K562 (cell line): ENCODE measurements around the gene KCNT1. TPM values are rescaled to one million over a fixed set of nuclear protein-coding genes. Genes with fewer than 3 reads are reported as not detected.

Experiments used
- ATAC-seq: fragments of 200-7000 bp; cut with Tn5 transposase; 3 replicates; pipeline ENCODE4 v1.9.1; 2020; ENCODE audit warnings: moderate library complexity
- BruUV-seq: library from RNA; stranded (reverse); fragments of 400-500 nt; replicated peaks from 2 replicates; lab custom pipeline; 2021; lab: Mats Ljungman, UMichigan
- CTCF ChIA-PET: fragments of 300-600 bp; formaldehyde crosslinking; extraction: SDS; loops from one replicate; lab custom pipeline; 2021; ENCODE audit warnings: low intra/inter-chr PET ratio; lab: Yijun Ruan, JAX
- POLR2A ChIA-PET: fragments of 300-600, 350-650 bp; sonication (Branson Sonifier 250); formaldehyde crosslinking; extraction: SDS; loops from one replicate; lab custom pipeline; 2021; ENCODE audit warnings: antibody characterized with exemption, inconsistent platforms; lab: Yijun Ruan, JAX
- DNase-seq, 4 experiments: peaks; one replicate each; pipeline versions ENCODE4 v3.0.0 to v3.0.0-alpha.2; 2011 to 2018; ENCODE audit warnings: low spot score in 3 of 4, mixed read lengths in 3 of 4; ENCODE audit errors: extremely low read depth in 1 of 4
- FAIRE-seq: peaks from 2 replicates; lab custom pipeline; 2011; peaks lifted over from hg19 to GRCh38; lab: Jason Lieb, UNC
- H2AFZ ChIP-seq: 2 replicates; pipeline ENCODE4 v1.6.0; 2011; ENCODE audit warnings: low read depth, low read length, control low read depth, inconsistent platforms
- H3K27ac ChIP-seq: fragments of 200-600 bp; 3 replicates; pipeline ENCODE4 v1.8.0; 2011; ENCODE audit warnings: low read depth, mild to moderate bottlenecking, control low read depth, inconsistent platforms, low read length, moderate library complexity, mixed read lengths; ENCODE audit errors: extremely low read depth
- H3K27me3 ChIP-seq, 2 experiments: fragments of 300-600 bp in 1 of 2; 2 replicates in 1 of 2; 3 replicates in 1 of 2; pipeline versions ENCODE4 v1.6.0 to v1.8.0; 2011; ENCODE audit warnings: inconsistent platforms in 2 of 2, low read length in 2 of 2, mild to moderate bottlenecking in 1 of 2, mixed read lengths in 1 of 2, moderate library complexity in 1 of 2; ENCODE audit not compliant: control insufficient read depth in 2 of 2, insufficient read depth in 2 of 2
- H3K36me3 ChIP-seq: fragments of 300-600 bp; 3 replicates; pipeline ENCODE4 v1.8.0; 2011; ENCODE audit warnings: mild to moderate bottlenecking, low read length, inconsistent platforms; ENCODE audit not compliant: control insufficient read depth, insufficient read depth
- H3K4me1 ChIP-seq, 2 experiments: fragments of 200-600 bp in 1 of 2; replicated peaks in 1 of 2; 2 replicates in 1 of 2; 3 replicates in 1 of 2; pipeline versions ENCODE4 v1.5.1 to v1.8.0; 2011; ENCODE audit warnings: inconsistent platforms in 2 of 2, low read length in 2 of 2, mild to moderate bottlenecking in 1 of 2, mixed read lengths in 1 of 2, moderate library complexity in 1 of 2; ENCODE audit not compliant: control insufficient read depth in 2 of 2, insufficient read depth in 2 of 2
- H3K4me2 ChIP-seq: 2 replicates; pipeline ENCODE4 v1.6.1; 2011; ENCODE audit warnings: low read length, control low read depth, inconsistent platforms, mixed read lengths; ENCODE audit not compliant: insufficient read depth
- H3K4me3 ChIP-seq: fragments of 200-600 bp; sonication (generic), shearing (Covaris generic); 2 replicates; pipeline ENCODE4 v1.5.1; 2016; ENCODE audit warnings: control low read depth, inconsistent platforms
- H3K79me2 ChIP-seq: fragments of 200-600 bp; 3 replicates; pipeline ENCODE4 v1.8.0; 2011; ENCODE audit warnings: low read length, inconsistent platforms; ENCODE audit not compliant: control insufficient read depth, insufficient read depth
- H3K9ac ChIP-seq, 2 experiments: 2 replicates each; pipeline versions ENCODE4 v1.6.0 to v1.6.1; 2011; ENCODE audit warnings: low read depth in 2 of 2, low read length in 2 of 2, control low read depth in 1 of 2, inconsistent platforms in 1 of 2, mild to moderate bottlenecking in 1 of 2, mixed read lengths in 1 of 2; ENCODE audit not compliant: insufficient read depth in 1 of 2
- H3K9me1 ChIP-seq: one replicate; pipeline ENCODE4 v1.6.0; 2011; ENCODE audit warnings: inconsistent platforms, mild to moderate bottlenecking, low read length, moderate library complexity; ENCODE audit not compliant: control insufficient read depth, insufficient read depth
- H3K9me3 ChIP-seq: replicated peaks from 2 replicates; pipeline ENCODE4 v1.5.1; 2011; ENCODE audit warnings: low read depth, low read length, inconsistent platforms; ENCODE audit not compliant: control insufficient read depth, insufficient read depth
- H4K20me1 ChIP-seq: replicated peaks from 2 replicates; pipeline ENCODE4 v1.6.1; 2011; ENCODE audit warnings: low read length, inconsistent platforms, mixed read lengths; ENCODE audit not compliant: control insufficient read depth, insufficient read depth
- ARID4B ChIP-seq: sonication (generic); formaldehyde crosslinking; IDR thresholded peaks from 2 replicates; pipeline ENCODE4 v1.8.0; 2022; ENCODE audit warnings: mild to moderate bottlenecking, missing genetic modification reagents
- E4F1 ChIP-seq: fragments of 250-450 bp; sonication (Bioruptor Pico); IDR thresholded peaks from 2 replicates; pipeline ENCODE4 v1.5.0; 2021; ENCODE audit warnings: mild to moderate bottlenecking, borderline replicate concordance
- MIER1 ChIP-seq: fragments of 450-650 bp; IDR thresholded peaks from 2 replicates; pipeline ENCODE4 v1.6.1; 2016; ENCODE audit warnings: antibody characterized with exemption, mild to moderate bottlenecking, low read depth
- PHB2 ChIP-seq: fragments of 450-650 bp; IDR thresholded peaks from 2 replicates; pipeline ENCODE4 v1.6.1; 2017; ENCODE audit warnings: low read depth
- RBM22 ChIP-seq: fragments of 200-400 bp; formaldehyde crosslinking; IDR thresholded peaks from 2 replicates; pipeline ENCODE4 v1.6.1; 2018; ENCODE audit warnings: low read length, low read depth; ENCODE audit not compliant: poor library complexity, severe bottlenecking
- RNF2 ChIP-seq: sonication (generic); IDR thresholded peaks from 2 replicates; pipeline ENCODE4 v1.6.1; 2016
- SMARCE1 ChIP-seq: fragments of 450-650 bp; IDR thresholded peaks from 2 replicates; pipeline ENCODE4 v1.7.1; 2016; ENCODE audit warnings: mild to moderate bottlenecking
- TEAD4 ChIP-seq, 2 experiments: sonication (generic) in 1 of 2; formaldehyde crosslinking in 1 of 2; IDR thresholded peaks; 2 replicates each; pipeline versions ENCODE4 v1.6.1 to v1.8.0; 2012 to 2022; ENCODE audit warnings: borderline replicate concordance in 1 of 2, inconsistent platforms in 1 of 2, low read length in 1 of 2, mild to moderate bottlenecking in 1 of 2, missing genetic modification reagents in 1 of 2
- ZBTB7A ChIP-seq: IDR thresholded peaks from 2 replicates; pipeline ENCODE4 v1.6.1; 2011; ENCODE audit warnings: low read depth, mild to moderate bottlenecking, low read length, moderate library complexity, borderline replicate concordance; ENCODE audit not compliant: control insufficient read depth
- WGBS: fragments of 100-300 bp; shearing (Covaris generic); methylation state at CpG from one replicate; pipeline ENCODE4 v1.1.6; 2016; ENCODE audit warnings: low coverage, mixed read lengths; ENCODE audit not compliant: insufficient coverage; ENCODE audit errors: missing lambda C conversion rate; 5-methylcytosine and 5-hydroxymethylcytosine counted together
- in situ Hi-C: fragments of 300-500 bp; cut with MboI; formaldehyde crosslinking; loops from 4 replicates; pipeline ENCODE4 v1.15.0; 2018; ENCODE audit warnings: inconsistent platforms, mixed read lengths
- intact Hi-C: fragments of 100-400 bp; cut with micrococcal nuclease; formaldehyde crosslinking; loops from 2 replicates; pipeline ENCODE4 v1.14.2; 2022
- polyA plus RNA-seq, 8 experiments: library from polyadenylated mRNA; depleted of rRNA in 4 of 8; stranded (reverse) in 5 of 8; unstranded in 3 of 8; fragments of >200 nt; fragmentation: Nextera tagmentation in 2 of 8; fragmentation: Illumina TruSeq in 1 of 8; extraction: Ambion mirVana in 2 of 8; extraction: Trizol in 1 of 8; gene quantifications; 2 replicates each; pipeline versions ENCODE4 v1.2.1 to v1.2.3, GENCODE V29; 2011 to 2014; ENCODE audit warnings: inconsistent platforms in 1 of 8, missing spikeins in 1 of 8
- total RNA-seq, 7 experiments: library from RNA; depleted of rRNA in 6 of 7; stranded (reverse); fragments of >200 nt in 6 of 7; fragmentation: Illumina TruSeq in 2 of 7; extraction: Trizol in 2 of 7; gene quantifications; 2 replicates each; pipeline versions ENCODE4 v1.2.1 to v1.2.3, GENCODE V29; 2011 to 2021; ENCODE audit warnings: low replicate concordance in 1 of 7

The KCNT1 gene
- total and polyA plus RNA-seq, 9 of the 15 experiments (the other 6 are each of a cell fraction or from before 2014, with no cell fraction given): 0.05 TPM; not detected in 8

- TF ChIP-seq RBM22: no peak
- TF ChIP-seq MIER1: no peak; the same call in 1 of the 2 replicates
- TF ChIP-seq ZBTB7A: peak; percentile 90; the same call in 1 of the 2 replicates
Observed at GRCh38 chr9:135714242-135715055, 12.5 kb downstream of the KCNT1 start (continued).

- FAIRE-seq (no peak), ATAC-seq (no peak), DNase-seq (no peak)
- peaks cover 17 to 81% of the 10 kb centered on the region in 2 experiments; a peak in 4 of 5 replicates for H3K27me3 ChIP-seq
- ChIA-PET CTCF (no interaction called here), POLR2A (interaction anchor here (1.3 kb wide), 1 partner anchor 11 kb away, joined by 3 read pairs; no protein-coding TSS in a partner anchor)
- H2AFZ ChIP-seq: no peak overlapping the region
- H3K4me1 ChIP-seq: peaks cover 0 to 10% of the 10 kb centered on the region in 2 experiments; a peak in 2 of 5 replicates
- H3K27ac ChIP-seq: no peak overlapping the region
- BruUV-seq: no TSS peak
- H3K9me1 ChIP-seq: no peaks in the 10 kb centered on the region
- no peaks in the 10 kb centered on the region for H3K79me2 ChIP-seq
- H3K36me3 ChIP-seq: no peaks in the 10 kb centered on the region
- no peaks in the 10 kb centered on the region for H3K9me3 ChIP-seq
- H3K9ac ChIP-seq: no peak overlapping the region
- 7% methylated on average over 20 of the region's 23 CpGs for WGBS
- intact Hi-C loops: no loop called here
- peaks cover 11% of the 10 kb centered on the region for H4K20me1 ChIP-seq
- in situ Hi-C loops: no loop called here
- no peak overlapping the region for H3K4me2 ChIP-seq
- no peak overlapping the region for H3K4me3 ChIP-seq
- TF ChIP-seq PHB2 (no peak), SMARCE1 (no peak), E4F1 (CRISPR knock-in tag) (no peak), TEAD4 (IDR thresholded peaks at IDR 0.05; ENCODE audit: low read length) (no peak), TEAD4 (CRISPR knock-in tag; IDR thresholded peaks at IDR 0.05; ENCODE audit: borderline replicate concordance) (no peak), RNF2 (no peak), ARID4B (CRISPR knock-in tag) (no peak)
Observed at GRCh38 chr9:135715056-135715595, 13.1 kb downstream of the KCNT1 start.
